Glomerular visceral epithelial cell (primary cell): ENCODE measurements around the gene CDH4.

Source experiments
- DNase-seq: peaks from one replicate; pipeline ENCODE4 v3.0.0-alpha.2; 2016; ENCODE audit errors: extremely low spot score

CDH4 gene

DNA sequence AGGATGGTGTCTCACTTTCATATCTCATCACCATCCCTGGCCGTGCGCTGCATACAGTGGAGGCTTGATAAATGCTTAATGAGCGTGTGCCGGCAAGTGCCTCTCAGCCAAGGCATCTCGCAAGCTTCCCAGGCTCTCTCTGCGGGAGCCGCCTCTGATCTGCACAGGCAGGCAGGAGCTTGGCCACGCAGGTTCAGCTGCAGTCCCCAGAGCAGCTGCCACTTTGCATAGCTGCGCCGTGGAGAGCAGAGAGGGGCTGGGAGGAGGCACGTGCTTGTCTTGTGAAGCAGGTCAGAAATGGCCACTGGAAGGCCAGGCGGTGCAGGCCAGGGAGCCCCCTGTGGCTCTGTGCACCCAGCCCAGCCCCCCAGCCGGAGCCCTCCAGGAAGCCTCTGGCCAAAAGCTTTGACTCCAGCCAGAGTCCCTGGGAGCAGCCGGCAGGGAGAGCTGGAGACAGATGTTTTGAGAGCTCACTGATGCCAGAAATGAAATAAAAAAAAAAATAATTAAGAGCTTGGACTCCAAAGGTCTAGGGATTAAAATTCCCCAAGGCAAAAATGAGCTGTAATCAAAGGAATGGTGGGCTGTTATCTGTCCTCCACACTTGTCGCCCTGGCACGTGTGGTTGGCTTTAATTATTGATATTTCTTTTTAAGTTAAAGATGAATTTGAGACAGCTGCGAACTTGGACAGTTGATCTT is 377.0 kb downstream of the CDH4 start:
- no peak for DNase-seq

DNA sequence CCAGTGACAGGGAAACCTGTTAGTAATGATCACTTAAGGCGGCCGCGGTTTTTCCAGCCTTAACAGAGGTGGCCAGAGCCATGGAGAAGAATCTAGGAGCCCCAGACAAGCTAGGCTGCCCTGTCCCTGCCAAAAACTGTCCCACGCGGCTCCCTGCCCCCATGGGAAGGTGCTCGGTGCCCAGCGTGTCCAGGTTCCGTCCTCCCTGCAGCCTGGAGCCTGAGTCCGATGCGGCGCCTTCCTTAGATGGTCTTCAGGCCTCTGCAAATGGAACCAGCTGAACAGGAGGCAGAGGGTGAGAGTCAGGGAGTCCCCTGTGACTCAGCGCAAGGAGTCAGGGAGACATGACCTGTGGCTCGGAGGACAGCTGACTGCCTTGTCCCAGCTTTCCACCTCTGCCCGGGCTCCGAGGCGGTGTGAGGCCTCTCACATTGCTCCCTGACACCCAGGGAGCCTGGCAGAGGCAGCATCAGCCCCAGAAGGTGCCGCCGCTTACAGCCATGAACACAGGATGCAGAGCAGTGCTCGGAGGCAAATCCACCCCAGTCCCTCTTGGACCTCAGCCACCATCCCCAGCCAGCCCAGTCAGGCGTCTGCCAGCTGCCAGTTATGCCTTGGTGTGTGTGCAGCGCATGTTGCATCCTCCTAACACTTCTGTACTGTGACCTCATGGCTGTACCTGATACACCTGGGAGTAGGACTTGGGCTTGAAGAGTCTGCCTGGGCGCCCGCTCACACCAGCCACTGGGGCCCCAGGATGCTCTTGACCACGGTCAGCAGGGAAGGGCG is 377.7 kb downstream of the CDH4 start:
- DNase-seq = no peak

DNA sequence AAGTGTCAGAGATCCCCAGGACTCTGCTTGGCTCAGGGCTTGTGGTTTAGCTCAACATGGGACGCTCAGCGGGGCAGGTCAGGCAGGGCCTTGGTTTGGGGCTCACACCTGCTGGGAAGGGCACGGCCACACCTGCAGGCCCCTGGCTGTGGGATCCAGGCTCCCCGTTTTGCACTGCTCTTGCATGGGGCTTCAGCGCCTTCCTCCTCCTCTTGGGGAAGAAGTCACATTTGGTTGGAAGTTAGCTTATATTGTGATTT is 378.3 kb downstream of the CDH4 start:
- no peak for DNase-seq

DNA sequence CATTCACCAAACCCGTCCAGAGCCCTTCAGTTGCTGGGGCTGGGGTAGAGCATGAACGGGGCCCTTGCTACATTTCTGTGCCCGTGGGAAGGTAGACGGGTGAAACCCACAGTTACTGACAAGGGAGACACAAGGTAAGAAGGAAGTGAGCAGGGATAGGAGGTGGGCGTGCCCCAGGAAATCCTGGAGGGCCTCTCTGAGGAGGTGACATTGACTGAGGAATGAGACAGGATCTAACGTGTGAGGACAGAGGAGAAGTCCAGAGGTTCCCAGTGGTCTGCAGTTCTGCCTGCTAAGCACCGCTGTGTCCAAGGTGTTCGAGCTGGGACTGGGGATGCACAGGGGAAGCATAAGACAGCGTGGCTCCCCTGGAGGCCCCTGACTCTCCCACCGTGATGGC is 378.8 kb downstream of the CDH4 start:
- DNase-seq = no peak

DNA sequence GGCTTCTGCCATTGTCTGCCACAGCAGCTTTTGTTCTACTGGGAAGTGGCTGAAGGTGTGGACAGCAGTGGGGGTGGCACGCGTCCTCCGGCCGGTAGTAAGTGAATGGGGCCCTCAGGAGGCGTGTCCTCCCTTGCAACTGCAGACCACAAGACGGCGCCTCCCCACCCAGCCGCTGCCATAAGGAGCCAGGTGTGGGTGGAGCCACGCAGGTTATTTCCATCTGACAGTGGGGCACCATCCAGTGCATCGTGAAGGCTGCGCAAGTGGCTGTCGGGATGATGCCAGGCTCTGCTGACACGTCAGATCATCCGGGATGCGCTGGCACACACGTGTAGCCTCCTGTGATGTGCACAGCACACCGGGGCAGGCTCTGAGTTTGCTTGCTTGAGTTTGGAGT is 379.7 kb downstream of the CDH4 start:
- no peak for DNase-seq

DNA sequence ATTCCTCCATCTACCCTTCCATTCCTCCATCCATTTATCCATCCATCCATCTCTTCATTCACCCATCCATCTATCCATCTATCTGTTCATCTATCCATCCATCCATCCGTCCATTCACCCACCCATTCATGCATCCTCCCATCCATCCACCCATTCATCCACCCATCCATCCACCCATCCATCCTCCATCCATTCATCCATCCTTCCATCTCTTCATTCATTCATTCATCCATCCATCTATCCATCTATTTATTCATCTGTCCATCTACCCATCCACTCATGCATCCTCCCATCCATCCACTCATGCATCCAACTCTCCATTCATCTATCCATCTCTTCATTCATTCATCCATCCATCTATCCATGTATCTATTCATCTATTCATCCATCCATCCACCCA is 380.9 kb downstream of the CDH4 start:
- no peak for DNase-seq

DNA sequence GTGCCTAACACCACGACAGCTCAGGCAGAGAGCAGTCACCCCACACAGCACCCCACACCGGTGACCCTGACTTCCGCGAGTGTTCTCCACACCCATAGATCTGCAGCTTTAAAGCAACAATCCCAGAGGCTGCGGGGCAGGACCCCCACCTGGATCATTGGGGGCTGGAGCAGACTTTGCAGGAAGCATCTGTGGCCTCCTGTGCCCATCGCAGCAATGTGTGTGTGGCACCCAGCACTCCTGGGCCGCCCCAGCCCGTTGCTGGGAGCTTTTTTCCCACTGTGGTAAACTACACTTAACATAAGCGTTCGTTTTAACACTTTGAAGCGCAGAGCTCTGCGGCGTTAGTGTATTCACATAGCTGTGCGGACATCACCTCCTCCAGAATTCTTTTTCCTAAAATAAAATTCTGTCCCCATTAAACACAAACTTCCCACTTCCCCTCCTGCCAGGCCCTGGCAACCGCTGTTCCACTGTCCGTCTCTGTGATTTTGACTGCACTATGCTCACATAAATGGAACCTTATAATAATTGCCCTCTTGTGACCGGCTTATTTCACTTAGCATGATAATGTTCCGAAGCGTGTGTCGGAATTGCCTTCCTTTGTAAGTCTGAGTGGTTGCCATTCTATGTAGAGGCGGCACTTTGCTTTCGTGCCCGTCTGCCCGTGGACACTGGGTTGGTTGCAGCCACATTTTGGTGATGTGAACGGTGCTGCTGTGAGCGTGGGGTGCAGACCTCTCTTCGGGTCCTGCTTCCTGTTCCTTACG is 382.5 kb downstream of the CDH4 start:
- no peak for DNase-seq

DNA sequence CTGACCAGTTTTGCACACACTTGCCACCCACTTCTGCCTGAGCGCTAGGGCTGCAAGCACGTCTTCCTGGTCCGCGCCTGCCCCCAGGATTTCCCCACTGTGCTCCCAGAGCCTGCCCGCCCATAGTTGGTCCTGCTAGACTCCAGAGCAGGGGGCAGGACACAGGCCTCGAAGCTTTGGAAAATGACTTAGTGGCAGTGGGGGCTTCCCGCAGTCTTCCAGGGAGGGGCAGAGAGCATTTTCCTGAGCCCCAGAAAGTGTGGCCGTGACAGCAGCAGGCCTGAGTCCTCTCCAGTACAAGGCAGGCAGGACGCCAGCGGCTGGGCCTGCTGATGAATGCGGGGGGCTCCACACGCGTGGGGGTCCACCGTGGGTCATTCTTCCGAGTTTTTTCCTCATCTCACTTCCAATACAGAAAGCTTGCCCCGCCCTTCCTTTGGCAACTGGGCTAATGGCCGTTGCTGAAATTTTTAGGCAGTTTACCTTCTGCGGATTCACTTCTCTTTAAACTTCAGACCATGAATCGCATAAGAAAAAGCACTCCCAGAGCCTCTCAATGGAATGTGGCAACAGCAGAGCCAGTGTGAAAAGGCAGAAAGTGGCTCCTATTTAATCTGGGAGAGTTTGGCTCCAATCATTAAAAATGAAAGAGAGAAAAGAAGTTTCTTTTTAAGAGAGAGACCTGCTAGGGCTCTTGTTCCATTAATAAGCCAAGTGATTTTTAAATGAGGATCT is 383.8 kb downstream of the CDH4 start:
- no peak for DNase-seq

DNA sequence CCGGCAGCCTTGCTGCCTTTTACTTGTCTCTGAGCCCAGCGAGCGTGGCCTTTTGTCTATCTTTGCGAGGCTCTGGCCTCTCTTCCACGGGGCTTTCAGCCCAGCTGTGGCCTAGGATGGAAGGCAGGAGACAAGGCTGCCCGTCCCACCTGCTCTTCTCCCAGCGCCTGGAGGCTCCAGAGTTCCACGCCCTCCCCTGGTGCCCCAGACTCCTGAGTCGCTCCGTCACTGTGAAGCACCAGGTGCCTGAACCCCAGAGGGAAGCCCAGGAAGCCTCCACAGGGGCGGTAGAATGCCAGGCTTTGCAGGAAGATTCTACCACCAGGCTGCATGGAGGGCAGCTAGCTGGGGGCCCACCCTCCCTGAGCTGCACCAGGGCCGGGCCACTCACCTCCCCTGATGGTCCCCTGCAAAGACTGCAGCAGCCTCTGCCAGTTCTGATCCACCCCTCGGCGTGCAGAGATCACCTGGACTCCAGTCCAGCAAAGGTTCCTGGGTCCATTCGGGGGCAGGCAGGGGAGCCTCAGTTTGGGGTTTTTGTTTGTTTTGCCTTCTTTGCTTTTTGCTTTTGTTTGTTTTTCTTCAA is 384.6 kb downstream of the CDH4 start:
- no peak for DNase-seq

DNA sequence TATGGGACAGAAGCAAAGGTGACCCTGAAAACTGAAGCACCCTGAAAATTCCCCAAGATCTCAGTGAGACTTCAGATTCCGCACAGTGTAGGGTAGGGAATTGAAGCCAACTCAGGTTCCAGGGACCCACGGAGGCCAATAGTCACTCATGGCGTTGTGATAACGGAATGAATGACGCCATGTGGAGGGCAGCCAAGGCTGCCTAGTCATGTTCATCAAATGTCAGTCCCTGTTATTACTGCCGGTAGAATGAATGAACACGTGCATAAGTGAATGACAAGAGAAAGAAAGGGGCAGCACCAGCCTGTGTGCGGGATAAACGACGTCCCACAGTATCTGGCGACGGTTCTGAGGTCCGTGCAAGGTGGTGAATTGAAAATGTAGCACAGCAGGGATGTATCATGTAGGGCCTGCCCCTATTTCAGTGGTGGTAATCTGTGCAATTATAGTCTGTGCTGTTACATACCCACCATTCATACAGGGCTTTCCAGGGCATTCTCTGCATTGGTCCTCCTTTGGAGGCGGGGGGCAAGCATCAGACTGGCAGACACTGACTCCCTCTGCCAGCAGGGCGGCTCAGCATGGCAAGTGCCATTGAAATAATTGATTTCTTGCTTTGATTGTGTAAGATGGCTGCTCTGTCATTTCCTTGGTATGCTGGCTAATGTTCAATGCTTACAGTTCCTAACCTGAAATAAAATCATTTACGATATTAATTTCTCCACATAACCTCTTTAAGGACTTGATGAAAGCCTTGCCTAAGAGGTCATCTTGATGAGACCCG is 386.9 kb downstream of the CDH4 start:
- no peak for DNase-seq

DNA sequence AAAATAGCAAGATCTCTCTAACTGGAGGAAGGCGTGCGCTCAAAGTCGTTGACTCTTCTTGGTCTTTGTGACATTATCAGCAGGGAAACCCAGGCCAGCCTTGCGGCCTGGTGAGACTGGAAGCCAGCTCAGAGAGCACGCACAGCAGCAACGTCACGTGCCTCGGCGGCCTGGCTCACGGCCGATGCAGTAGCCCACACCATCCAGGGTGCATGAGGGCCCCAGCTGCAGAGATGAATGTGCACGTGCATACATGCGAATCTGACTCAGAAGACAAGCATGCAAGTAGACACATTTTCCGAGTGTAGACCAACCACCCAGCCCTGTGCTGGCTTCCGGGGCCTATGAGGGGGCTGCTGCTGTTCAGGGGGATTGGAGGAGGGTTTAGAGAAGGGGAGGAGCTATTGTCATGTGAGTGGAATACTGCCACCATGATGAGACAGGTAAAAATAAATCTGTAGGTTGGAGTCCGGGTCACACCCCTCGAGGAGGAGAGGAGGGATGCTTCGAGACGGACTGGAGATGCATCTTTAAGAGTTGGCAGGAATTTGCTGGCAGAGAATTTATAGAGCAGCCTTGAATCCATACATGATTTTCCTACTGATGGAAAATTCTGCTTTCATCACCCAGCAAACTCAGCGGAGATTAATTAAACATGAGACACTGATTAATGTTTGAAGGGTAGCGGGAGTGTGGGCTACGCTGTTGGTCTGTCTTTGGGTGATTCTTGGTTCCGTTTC is 388.2 kb downstream of the CDH4 start:
- no peak for DNase-seq

DNA sequence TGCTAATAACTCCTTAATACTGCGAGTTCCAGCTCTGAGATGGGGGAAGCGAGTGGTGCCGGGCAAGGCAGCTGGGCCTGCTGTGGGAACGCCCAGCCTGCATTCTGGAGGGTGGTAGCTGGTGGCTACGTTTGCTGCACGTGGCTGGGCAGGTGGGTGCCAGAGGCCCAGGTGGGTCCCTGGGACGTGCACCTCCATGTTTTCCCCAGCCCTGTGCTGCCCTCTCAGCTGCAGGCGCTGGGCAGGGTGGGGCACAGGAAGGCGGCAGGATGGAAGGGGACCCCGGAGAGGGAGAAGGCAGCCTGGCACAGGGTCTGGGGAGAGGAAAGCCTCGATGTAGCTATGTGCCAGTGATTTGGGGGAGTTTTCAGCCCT is 388.8 kb downstream of the CDH4 start:
- DNase-seq = no peak

DNA sequence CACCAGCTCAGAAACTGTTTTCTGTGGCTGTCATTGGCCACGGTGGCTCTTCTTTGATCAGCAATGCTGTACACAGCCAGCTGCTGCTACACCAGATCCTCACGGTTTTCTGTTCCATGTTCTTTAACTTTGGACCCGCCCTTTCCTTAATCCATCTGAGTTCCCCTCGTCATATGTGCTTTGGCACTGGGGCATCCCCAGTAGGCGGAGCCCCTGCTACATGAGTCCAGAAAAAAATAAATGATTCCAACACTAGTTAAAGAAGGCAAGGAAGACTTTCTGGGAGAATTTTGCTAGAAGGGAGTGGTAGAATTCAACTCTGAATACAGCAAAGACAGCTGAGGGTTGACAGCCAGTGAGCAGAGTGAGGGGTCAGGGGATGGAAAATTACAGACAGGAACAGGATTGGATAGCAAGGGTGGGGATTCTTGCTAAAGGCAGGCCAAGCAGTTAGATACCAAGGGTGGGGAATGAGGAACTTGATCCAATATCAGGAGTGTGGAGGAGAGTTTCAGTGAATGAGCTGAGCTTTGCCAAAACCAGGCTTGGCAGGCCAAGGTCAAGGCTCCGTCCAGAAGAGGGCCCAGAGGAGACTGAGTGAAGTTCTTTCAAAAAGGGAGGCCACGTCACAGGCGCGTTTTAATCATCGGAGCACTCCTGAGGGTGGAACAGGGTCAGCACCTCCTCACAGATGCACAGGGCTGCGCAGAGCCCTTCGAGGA is 391.8 kb downstream of the CDH4 start:
- DNase-seq = no peak

DNA sequence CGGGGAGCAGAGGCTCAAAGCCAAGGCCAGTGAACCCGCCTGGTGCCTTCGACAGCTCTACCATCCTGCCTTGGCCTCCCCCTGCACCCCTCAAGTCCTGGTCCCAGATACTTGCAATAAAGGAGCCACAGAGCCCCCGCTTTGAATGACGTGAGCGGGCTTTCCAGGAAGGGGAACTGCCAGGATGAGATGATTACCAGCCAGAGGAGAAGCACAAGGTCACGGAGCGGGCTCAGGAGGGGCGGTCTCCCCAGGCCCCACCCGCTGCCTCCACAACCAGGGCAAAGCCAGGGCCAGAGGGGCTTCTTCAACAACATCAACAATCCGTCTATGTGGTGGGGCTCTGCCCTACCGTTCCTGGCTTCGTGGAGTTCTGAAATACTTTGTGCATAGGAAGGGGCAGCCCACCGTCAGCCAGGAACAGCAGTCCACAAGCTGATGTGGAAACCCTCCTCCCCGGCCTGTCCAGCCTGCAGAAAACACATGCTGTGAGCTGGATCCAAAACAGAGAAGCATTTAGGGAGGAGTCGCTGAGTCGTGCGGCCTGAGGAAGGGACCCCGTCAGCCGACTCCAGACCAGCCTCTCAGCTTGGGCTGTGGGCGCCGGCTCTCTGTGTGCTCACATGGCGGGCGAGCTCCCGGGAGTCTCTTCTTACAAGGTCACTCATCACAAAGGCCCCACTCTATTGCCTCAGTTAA is 392.5 kb downstream of the CDH4 start:
- DNase-seq = no peak

DNA sequence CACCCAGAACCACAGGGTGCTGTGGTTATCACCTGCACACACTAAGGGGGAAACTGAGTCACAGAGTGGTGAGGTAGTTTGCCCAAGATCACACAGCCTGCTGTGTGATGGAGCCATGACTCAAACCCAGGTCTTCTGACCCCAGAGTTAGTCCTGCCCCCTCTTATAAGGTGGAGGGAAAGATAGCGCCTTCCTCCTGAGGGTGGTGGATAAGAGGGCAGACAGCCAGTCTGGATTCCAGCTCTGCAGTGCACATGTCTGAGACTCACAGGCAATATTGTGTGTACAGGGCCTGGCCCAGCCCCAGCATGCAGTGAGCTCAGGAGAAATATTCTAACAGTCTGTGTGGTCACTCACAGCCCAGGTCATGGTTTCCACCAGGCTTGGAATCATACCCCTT is 393.7 kb downstream of the CDH4 start:
- no peak for DNase-seq

DNA sequence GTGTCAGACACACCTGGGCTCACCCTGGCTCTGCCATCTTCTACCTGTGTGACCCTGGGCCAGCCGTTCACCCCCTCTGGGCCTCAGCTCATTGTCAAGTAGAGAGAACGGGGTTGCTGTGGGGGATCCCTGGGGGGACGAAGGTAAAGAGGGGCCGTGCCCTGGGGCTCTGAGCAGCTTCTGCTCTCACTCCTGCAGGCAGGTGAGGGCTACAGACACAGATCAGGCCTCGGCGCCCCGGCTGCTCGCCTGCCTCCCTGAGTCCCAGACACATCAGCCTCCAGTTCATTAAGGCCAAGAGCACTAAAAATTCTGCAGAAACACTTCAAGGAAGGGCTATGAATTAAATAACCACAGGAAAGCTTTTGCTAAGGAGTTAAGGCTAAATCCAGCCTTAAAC is 394.4 kb downstream of the CDH4 start:
- no peak for DNase-seq

DNA sequence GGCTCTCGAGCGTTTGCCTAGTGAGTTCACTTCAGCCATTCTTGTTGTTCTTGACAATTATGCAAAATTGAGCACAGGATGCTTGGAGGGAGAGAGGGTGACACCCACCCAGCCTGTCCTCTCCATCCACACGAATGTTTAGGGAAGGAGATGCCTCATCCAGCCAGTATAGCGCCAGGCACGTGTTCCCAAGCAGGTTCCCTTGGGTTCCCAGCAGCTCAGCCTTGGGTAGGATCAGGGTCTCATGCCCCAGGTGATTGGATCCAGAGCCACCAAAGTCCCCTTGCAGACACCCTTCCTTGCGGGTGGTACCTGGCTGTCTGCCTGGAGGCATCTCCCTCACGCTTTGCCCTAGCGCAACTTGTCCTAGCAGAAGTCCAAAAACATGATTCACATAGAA is 394.9 kb downstream of the CDH4 start:
- DNase-seq = no peak

DNA sequence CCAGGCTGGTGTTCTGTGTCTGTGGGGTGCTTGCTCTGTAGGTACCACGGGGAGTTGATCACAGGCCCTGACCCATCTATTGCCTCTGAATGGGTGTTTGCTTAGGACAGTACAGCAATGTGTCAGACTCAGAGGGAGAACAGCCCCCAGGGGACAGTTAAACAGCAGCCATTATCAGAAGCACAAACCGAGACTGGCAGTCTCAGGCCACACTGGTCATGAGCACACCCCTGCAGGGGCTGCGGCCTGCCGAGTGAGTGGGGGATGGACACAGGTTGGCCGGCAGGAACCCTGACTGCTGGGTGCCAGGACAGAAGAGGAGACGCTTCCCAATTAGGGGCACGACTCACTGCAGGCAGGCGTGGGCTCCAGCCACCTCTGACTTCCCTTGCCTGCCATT is 395.6 kb downstream of the CDH4 start:
- no peak for DNase-seq

DNA sequence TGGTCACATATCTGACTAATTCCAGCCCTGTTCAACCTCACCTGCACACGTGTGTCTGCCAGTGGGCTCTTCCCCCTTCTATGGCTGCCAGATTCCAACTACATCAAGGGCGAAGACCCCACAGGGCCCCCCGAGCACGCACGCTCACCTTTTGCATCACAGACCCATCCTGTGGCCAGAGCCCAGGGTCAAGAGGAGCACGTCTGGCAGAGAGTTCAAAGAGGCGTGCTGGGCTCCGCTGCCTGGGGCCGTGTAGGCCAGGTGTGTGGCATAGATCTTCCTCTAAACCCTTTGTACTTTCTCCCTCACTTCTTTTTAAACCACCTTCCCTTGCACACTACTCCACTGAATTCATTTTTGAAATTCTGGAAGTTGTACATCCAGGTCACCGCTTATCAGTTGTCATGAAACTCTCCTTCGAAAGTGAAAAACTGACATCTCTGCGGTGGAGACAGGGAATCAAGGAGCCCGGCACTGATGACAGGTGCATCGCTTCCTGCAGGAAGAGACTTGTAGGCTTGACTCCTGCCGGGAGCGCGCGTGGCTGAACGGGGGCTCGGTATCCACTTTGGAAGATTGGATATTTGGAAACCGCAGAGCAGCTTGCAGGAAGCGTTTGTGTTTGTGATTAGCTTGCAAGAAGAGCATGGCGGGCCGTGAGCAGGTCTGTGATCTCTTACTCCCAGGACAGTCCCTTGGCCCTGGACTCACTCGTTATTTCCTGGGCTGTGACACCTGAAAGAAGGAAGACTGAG is 397.2 kb downstream of the CDH4 start:
- no peak for DNase-seq
